ENCODE measurements around the gene RBL1. TPM values are rescaled to one million over a fixed set of nuclear protein-coding genes. Genes with fewer than 3 reads are reported as not detected.
"Not testable (repeated sequence)": the region's sequence is repeated elsewhere in the genome, so short reads cannot be mapped to it uniquely, and the experiment has no call there.

The RBL1 gene
- total RNA-seq, 2 experiments from 2014 or later, result 38.3 to 38.7 TPM

DNA sequence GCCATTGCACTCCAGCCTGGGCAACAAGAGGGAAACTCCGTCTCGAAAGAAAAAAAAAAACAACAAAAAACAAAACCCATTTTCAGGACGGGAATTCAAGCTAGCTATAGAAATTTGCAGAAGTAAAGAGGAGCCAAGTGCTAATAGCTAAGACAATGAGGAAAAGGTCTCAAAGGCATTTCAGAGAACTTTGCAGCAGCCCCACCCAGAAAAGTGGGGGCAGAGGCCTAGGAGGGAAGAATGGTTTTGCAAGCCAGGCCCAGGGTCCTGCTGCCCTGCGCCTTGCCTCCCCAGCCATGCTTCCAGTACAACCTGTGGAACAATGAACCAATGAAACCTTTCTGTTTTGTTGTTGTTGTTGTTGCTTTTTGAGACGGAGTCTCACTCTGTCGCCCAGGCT lies 106.0 kb downstream of the RBL1 start:
- DNase-seq, result no peak
- Mint-ChIP-seq H3K4me1 (peaks cover 26% of the 10 kb centered on the region), H3K36me3 (peaks cover 36% of the 10 kb centered on the region), H3K4me3 (no peak overlapping the region), H3K27ac (peak overlapping the region; percentile 6), H3K27me3 (no peaks in the 10 kb centered on the region), H3K9me3 (peaks cover 13% of the 10 kb centered on the region)

DNA sequence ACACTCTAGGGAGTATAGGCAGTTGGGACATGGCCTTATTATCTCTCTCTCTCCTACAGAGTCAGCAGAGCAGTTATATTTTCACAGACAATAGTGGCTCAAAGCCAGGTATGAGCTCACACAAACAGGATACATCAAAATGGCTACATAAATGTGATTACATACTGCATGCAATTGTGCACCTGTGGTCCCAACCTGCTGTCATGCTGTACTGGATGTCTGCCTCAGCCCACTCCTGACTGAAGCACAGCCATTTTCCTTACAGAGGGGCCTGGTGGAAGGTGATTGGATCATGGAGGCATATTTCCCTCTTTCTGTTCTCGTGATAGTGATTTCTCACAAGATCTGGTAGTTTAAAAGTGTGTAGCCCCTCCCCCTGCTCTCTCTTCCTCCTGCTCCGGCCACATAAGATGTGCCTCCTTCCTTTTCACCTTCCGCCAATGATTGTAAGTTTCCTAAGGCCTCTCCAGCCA lies 107.3 kb downstream of the RBL1 start:
- peaks cover 23% of the 10 kb centered on the region for H3K36me3 Mint-ChIP-seq
- peak overlapping the region; percentile 74 for H3K27ac Mint-ChIP-seq
- H3K27me3 Mint-ChIP-seq, result no peaks in the 10 kb centered on the region
- peaks cover 13% of the 10 kb centered on the region for H3K9me3 Mint-ChIP-seq
- peak; percentile 22 for DNase-seq
- peaks cover 29% of the 10 kb centered on the region for H3K4me1 Mint-ChIP-seq
- peak overlapping the region; percentile 36 for H3K4me3 Mint-ChIP-seq

DNA sequence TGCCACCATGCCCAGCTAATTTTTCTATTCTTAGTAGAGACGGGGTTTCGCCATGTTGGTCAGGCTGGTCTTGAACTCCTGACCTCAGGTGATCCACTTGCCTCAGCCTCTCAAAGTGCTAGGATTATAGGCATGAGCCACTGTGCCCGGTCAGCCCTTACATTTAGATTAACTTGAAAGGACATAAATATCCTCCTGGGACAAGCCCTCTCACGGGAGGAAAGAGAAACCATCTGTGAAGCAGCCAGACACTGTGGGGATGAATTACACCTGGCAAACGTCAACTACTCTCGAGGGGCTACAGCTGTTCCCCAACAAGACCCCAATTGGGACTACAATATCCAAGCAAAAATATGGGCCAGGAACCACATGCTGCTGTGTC lies 111.5 kb downstream of the RBL1 start:
- peaks cover 20% of the 10 kb centered on the region for H3K4me1 Mint-ChIP-seq
- DNase-seq, result no peak
- no peak overlapping the region for H3K4me3 Mint-ChIP-seq
- H3K9me3 Mint-ChIP-seq, result peaks cover 6% of the 10 kb centered on the region
- H3K27ac Mint-ChIP-seq, result no peak overlapping the region
- no peaks in the 10 kb centered on the region for H3K27me3 Mint-ChIP-seq
- H3K36me3 Mint-ChIP-seq, result peaks cover 13% of the 10 kb centered on the region

DNA sequence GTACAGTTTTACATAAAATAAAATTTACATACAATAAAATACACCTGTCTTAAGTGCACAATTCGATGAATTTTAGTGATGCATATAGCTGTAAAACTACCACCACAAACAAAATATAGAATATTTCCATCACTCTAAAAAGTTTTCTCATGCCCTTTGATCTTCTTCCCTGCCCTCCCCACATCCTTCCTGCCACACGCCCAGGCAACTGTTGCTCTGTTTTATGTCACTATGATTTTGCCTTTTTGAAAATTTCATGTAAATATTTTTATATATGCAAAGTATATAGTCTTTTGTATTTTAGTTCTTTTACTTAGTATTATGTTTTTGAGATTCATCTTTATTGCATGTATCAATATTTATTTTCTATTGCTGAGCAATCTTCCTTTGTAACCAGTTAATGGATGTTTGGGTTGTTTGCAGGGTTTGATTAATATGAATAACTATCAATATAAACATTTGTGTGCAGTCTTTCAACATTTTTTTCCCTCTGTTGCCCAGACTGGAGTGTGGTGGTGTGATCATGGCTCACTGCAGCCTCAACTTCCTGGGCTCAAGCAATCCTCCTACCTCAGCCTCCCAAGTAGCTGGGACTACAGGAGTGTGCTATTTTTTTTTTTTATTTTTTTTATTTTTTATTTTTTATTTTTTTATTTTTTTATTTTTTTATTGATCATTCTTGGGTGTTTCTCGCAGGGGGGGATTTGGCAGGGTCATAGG lies 120.5 kb downstream of the RBL1 start:
- H3K9me3 Mint-ChIP-seq, result peaks cover 2% of the 10 kb centered on the region
- no peaks in the 10 kb centered on the region for H3K27me3 Mint-ChIP-seq
- H3K36me3 Mint-ChIP-seq, result peaks cover 10% of the 10 kb centered on the region
- peak overlapping the region; percentile 63 for H3K27ac Mint-ChIP-seq
- peaks cover 27% of the 10 kb centered on the region for H3K4me1 Mint-ChIP-seq
- peak overlapping the region; percentile 43 for H3K4me3 Mint-ChIP-seq
- DNase-seq, result peak; percentile 50

DNA sequence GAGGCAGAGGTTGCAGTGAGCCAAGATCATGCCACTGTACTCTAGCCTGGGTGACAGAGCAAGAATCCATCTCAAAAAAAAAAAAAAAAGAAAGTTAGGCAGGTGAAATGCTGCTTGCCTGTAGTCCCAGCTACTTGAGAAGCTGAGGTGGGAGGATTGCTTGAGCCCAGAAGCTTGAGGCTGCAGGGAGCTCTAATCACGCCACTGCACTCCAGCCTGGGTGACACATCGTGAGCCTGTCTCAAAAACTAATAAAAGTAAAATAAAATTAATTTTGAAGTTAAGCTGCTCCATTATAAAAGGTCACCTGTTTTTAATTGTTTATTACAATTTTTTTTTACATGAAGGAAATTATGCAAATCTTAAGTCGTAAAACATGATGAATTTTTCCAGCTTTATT lies 121.1 kb downstream of the RBL1 start:
- DNase-seq, result no peak
- no peak overlapping the region for H3K4me3 Mint-ChIP-seq
- H3K27me3 Mint-ChIP-seq, result no peaks in the 10 kb centered on the region
- H3K9me3 Mint-ChIP-seq, result peaks cover 7% of the 10 kb centered on the region
- peaks cover 15% of the 10 kb centered on the region for H3K36me3 Mint-ChIP-seq
- H3K4me1 Mint-ChIP-seq, result peaks cover 33% of the 10 kb centered on the region
- peak overlapping the region; percentile 71 for H3K27ac Mint-ChIP-seq

DNA sequence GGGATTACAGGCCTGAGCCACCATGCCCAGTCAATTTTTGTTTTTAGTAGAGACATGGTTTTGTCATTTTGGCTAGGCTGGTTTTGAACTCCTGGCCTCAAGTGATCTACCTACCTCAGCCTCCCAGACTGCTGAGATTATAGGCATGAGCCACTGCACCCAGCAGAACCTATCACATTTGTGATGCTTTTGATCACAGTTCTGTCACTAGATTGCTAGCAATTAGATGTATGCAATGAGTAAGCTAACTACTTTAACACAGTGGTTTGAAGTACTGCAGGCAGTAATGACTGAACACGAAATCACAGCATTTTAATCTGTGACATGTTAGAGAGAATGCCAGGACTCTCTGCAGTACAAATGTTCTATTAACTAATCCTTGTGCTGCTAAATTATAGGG lies 124.7 kb downstream of the RBL1 start:
- Mint-ChIP-seq H3K4me3 (no peak overlapping the region), H3K36me3 (peaks cover 19% of the 10 kb centered on the region), H3K27me3 (no peaks in the 10 kb centered on the region), H3K4me1 (peaks cover 59% of the 10 kb centered on the region), H3K27ac (peak overlapping the region; percentile 25), H3K9me3 (peaks cover 7% of the 10 kb centered on the region)
- DNase-seq, result no peak

DNA sequence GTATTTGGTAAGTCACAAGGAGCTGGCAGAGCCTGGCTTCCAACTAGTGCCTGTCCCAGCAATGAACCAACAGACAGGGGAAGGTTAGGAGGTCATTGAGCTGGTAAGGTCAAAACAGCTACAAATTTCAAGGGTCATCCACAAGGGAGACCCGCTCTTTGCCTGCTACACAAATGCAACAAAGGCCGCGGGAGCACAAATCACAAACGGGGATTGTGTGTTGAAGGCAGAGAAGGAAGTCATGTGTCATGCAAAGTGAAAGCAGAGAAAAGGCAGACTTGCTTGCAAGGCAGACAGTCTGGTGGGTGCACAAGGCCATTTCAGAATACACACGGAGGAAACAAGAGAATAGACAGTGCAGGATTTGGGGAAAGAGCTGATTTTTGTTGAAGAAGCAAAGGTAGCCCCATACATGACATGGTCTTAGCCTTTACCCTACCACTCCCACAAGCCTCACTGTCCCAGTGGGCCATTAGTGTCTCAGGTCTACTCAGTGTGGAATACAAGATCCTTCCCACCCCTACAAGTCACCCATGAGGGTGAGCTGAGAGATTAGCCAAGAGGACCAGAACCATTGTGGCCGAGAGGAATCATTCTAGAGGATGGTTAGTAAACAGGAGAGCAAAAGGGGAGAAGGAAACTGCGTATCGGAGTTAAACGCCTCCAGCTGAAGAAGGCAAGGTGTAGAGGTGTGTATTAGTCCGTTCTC lies 126.2 kb downstream of the RBL1 start:
- peaks cover 56% of the 10 kb centered on the region for H3K4me1 Mint-ChIP-seq
- no peaks in the 10 kb centered on the region for H3K27me3 Mint-ChIP-seq
- peak overlapping the region; percentile 85 for H3K27ac Mint-ChIP-seq
- H3K9me3 Mint-ChIP-seq, result peaks cover 7% of the 10 kb centered on the region
- H3K36me3 Mint-ChIP-seq, result peaks cover 19% of the 10 kb centered on the region
- no peak for DNase-seq
- H3K4me3 Mint-ChIP-seq, result no peak overlapping the region

DNA sequence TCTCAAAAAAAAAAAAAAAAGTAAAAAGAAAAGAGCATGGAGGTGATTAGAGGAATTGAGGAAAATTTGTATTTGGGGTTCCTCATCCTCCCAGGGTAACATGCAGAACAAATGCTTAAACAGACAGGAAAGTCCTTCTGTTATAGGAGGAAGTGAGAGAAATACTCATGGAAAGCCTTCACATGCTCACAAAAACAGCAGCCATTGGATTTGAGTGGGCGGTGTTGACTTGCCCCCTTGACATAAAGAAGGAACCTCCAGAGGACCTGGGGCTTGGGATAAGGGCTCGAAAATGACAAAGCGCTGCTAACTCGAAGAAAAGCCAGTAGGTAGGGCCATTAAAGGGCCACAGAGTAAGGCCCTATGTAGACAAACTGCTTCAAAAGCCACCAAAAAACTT lies 126.7 kb downstream of the RBL1 start:
- DNase-seq, result no peak
- no peaks in the 10 kb centered on the region for H3K27me3 Mint-ChIP-seq
- H3K9me3 Mint-ChIP-seq, result peaks cover 7% of the 10 kb centered on the region
- peaks cover 19% of the 10 kb centered on the region for H3K36me3 Mint-ChIP-seq
- H3K4me1 Mint-ChIP-seq, result peaks cover 56% of the 10 kb centered on the region
- H3K27ac Mint-ChIP-seq, result peak overlapping the region; percentile 85
- no peak overlapping the region for H3K4me3 Mint-ChIP-seq

DNA sequence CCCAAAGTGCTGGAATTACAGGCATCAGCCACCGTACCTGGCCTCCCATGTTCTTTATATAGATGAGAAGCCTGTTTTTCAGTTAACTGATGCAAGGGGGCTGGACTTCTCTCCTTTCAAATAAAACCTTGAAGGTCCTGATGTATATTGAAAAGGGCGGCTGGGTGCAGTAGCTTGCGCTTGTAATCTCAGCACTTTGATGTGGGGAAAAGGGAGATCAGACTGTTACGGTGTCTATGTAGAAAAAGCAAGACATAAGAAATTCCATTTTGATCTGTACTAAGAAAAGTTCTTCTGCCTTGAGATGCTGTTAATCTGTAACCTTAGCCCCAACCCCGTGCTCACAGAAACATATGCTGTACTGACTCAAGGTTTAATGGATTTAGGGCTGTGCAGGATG lies 128.2 kb downstream of the RBL1 start:
- DNase-seq, result no peak
- H3K27ac Mint-ChIP-seq, result peak overlapping the region; percentile 30
- H3K4me3 Mint-ChIP-seq, result no peak overlapping the region
- peaks cover 24% of the 10 kb centered on the region for H3K36me3 Mint-ChIP-seq
- peaks cover 50% of the 10 kb centered on the region for H3K4me1 Mint-ChIP-seq
- H3K9me3 Mint-ChIP-seq, result peaks cover 11% of the 10 kb centered on the region
- H3K27me3 Mint-ChIP-seq, result no peaks in the 10 kb centered on the region

DNA sequence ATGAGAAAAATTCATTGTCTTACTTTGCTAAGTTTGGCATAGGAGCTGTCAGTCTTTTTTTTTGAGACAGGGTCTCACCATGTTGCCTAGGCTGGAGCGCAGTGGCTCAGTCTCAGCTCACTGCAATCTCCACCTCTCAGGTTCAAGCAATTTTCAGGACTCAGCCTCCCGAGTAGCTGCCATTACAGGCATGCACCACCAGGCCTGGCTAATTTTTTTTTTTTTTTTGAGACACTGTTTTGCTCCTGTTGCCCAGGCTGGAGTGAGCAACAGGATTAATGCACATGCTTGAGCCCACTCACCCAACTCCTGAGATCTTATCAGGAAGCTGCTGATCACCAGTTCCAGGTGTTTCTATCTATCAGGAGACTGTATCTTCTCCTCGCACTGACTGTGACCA lies 128.8 kb downstream of the RBL1 start:
- Mint-ChIP-seq H3K4me1 (peaks cover 47% of the 10 kb centered on the region), H3K36me3 (peaks cover 23% of the 10 kb centered on the region), H3K9me3 (peaks cover 16% of the 10 kb centered on the region), H3K27ac (peak overlapping the region; percentile 30)
- DNase-seq, H3K27me3 Mint-ChIP-seq, H3K4me3 Mint-ChIP-seq: not testable (repeated sequence)

DNA sequence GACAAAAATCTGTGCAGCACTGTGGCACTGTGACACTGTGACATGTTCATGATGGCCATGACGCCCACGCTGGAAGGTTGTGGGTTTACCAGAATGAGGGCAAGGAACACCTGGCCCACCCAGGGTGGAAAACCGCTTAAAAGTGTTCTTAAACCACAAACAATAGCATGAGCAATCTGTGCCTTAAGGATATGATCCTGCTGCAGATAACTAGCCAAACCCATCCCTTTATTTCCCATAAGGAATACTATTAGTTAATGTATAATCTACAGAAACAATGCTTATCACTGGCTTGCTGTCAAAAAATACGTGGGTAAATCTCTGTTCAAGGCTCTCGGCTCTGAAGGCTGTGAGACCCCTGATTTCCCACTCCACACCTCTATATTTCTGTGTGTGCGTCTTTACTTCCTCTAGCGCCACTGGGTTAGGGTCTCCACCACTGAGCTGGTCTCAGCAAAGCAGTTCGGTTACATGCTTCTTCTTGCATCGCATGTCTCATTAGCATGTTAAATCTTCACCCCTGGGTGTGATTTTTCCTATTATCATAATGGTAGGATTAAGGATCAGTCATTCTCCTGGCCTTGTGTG lies 133.3 kb downstream of the RBL1 start:
- not testable (repeated sequence) for H3K36me3 Mint-ChIP-seq, DNase-seq, H3K4me1 Mint-ChIP-seq, H3K27me3 Mint-ChIP-seq, H3K4me3 Mint-ChIP-seq
- H3K27ac Mint-ChIP-seq, result peak overlapping the region; percentile 52
- peaks cover 10% of the 10 kb centered on the region for H3K9me3 Mint-ChIP-seq

DNA sequence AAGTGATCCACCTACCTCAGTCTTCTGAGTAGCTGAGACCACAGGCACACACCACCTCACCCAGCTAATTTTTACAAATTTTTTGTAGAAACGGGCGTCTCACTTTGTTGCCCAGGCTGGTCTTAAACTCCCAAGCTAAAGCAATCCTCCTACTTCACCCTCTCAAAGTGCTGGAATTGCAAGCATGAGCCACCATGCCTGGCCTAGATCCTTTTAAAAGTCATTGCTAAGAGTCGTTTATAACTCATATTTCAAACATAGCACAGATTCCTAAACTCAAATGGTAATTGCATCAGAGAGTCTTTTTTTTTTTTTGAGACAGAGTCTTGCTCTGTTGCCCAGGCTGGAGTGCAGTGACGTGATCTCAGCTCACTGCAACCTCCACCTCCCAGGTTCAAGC lies 136.6 kb downstream of the RBL1 start:
- H3K27me3 Mint-ChIP-seq, result no peaks in the 10 kb centered on the region
- peaks cover 6% of the 10 kb centered on the region for H3K36me3 Mint-ChIP-seq
- H3K4me1 Mint-ChIP-seq, result peaks cover 13% of the 10 kb centered on the region
- no peak for DNase-seq
- no peak overlapping the region for H3K27ac Mint-ChIP-seq
- H3K9me3 Mint-ChIP-seq, result peaks cover 10% of the 10 kb centered on the region
- H3K4me3 Mint-ChIP-seq, result no peak overlapping the region

DNA sequence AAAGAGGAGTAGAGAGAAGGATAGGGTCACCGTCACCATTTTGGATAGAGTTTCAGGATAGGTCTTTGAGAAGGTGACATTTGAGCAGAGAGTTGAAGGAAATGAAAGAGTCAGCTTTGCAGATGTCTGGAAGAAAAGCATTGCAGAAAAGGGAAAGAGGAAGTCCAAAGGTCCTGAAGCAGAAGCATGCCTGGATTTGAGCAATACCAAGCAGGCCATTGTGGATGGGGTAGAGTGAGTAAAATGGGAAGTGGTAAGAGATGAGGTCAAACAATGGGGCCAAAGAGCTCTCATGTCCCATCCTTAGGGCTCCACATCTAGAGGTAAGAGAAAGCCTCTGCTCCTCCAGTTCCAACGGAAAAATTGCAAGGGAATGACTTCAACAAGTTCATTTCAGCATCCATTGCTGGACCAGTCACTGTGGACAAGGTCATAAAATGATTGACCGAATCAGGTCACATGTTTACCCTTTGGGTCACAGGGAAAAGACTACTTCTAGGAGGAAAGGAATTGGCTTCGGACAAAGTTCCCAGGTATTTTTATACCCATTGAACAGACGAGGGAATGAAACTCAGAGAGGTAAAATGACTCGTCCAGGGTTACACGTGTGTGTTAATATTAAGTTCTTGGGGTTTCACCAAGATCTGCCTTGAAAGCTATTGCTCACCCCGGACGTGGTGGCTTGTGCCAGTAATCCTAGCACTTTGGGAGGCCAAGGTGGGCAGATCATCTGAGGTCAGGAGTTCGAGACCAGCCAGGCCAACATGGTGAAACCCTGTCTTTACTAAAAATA lies 137.7 kb downstream of the RBL1 start:
- H3K4me3 Mint-ChIP-seq, result no peak overlapping the region
- H3K9me3 Mint-ChIP-seq, result peaks cover 10% of the 10 kb centered on the region
- no peak overlapping the region for H3K27ac Mint-ChIP-seq
- peaks cover 15% of the 10 kb centered on the region for H3K4me1 Mint-ChIP-seq
- DNase-seq, result no peak
- H3K36me3 Mint-ChIP-seq, result peaks cover 6% of the 10 kb centered on the region
- no peaks in the 10 kb centered on the region for H3K27me3 Mint-ChIP-seq

DNA sequence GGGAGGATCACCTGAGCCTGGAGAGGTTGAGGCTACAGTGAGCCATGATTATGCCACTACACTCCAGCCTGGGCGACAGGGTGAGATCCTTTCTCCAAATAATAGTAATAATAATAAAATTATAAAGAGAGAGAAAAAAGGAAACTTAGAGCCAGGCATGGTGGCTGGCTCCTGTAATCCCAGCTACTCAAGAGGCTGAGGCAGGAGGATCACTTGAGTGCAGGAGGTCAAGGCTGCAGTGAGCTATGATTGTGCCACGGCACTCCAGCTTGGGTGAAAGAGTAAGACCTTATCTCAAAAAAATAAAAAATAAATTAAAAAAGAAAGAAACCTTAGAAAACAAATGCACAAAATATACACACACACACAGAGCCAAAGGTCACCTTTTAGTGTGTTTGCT lies 139.1 kb downstream of the RBL1 start:
- no peak for DNase-seq
- H3K9me3 Mint-ChIP-seq, result no peaks in the 10 kb centered on the region
- H3K27me3 Mint-ChIP-seq, result no peaks in the 10 kb centered on the region
- H3K27ac Mint-ChIP-seq, result no peak overlapping the region
- H3K4me1 Mint-ChIP-seq, result peaks cover 22% of the 10 kb centered on the region
- no peaks in the 10 kb centered on the region for H3K36me3 Mint-ChIP-seq
- no peak overlapping the region for H3K4me3 Mint-ChIP-seq

DNA sequence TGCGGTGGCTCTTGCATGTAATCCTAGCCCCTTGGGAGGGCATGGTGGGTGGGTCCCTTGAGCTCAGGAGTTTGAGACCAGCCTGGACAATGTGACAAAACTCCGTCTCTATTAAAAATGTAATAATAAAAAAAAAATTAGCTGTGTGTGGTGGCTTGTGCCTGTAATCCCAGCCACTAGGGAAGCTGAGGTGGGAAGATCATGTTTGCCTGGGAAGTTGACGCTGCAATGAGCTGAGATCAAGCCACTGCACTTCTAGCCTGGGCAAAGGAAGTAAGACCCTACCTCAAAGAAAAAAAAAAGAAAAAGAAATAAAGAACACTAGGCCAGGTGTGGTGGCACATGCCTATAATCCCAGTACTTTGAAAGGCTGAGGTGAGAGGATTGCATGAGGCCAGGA lies 139.8 kb downstream of the RBL1 start:
- H3K27ac Mint-ChIP-seq, result no peak overlapping the region
- DNase-seq, result no peak
- no peaks in the 10 kb centered on the region for H3K9me3 Mint-ChIP-seq
- peaks cover 22% of the 10 kb centered on the region for H3K4me1 Mint-ChIP-seq
- H3K27me3 Mint-ChIP-seq, result no peaks in the 10 kb centered on the region
- H3K4me3 Mint-ChIP-seq, result no peak overlapping the region
- H3K36me3 Mint-ChIP-seq, result no peaks in the 10 kb centered on the region
